HG03097 (cell line): ENCODE measurements around the gene STAG3.
A peak's percentile ranks its signal among the peaks of the same experiment; 100 is the strongest.
"Not testable (repeated sequence)": the region's sequence is repeated elsewhere in the genome, so short reads cannot be mapped to it uniquely, and the experiment has no call there.

Source experiments
- ATAC-seq: cut with Tn5 transposase; IDR thresholded peaks from one replicate; pipeline ENCODE4 v1.9.1; 2021; ENCODE audit not compliant: unreplicated experiment, low FRiP score

Gene STAG3

DNA sequence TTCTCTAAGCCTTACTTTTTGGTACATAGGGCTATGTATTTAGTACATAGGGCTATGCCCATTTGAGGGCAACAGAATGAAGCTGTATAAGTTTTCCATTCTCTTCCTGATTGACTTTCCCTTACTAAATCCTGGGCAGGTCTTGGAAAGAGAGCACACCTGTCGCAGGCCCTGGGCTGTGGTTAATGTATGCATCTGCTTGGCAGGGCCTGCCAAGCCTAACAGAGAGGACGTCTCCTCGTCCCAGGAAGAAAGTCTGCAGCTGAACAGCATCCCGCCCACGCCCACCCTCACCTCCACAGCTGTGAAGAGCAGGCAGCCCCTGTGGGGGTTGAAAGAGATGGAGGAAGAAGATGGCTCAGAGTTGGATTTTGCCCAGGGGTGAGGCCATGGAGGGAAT is 33.1 kb downstream of the STAG3 start:
- ATAC-seq, result no peak

DNA sequence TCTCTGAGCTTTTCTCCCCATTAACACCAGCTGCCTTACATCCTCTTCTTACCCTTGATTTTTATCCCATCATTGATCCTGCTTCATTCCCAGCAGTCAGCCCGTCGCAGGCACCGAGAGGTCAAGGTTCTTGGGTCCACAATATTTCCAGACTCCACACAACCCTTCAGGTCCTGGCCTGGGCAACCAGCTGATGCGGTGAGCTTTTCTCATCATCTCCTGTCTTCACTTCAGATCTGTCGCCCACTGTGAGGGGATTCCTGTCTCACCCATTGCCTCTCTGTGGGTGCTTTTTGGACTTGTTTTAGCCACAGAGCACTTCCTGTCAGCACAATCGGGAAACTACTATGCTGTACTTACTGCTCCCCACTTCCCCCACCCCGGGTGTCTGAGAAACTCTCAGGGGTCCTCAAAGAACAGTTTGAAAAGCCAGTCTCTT is 33.6 kb downstream of the STAG3 start:
- ATAC-seq, result peak; percentile 52

DNA sequence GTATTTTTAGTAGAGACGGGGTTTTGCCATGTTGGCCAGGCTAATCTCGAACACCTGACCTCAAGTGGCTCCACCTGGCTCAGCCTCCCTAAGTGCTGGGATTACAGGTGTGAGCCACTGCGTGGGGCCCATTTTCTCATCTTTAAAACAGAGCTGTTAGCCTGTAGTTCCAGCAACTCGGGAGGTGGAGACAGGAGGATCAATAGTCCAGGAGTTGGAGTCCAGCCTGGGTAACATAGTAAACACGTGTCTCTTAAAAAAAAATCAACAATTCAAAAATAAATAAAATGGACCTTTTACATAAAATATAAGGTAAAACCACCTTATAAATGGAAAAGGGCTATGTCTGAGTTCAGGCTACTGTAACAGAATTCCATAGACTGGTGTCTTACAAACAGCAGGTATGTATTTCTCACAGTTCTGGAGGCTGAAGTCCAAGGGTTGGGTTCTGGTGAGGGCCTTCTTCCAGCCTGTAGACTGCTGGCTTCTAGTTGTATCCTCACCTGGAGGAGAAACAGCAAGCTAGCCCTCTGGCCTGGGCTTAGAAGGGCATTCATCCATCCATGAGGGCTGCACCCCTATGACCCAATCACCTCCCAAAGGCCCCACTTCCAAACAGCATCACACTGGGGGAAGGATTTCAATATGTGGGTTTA is 35.0 kb downstream of the STAG3 start:
- ATAC-seq, result no peak

DNA sequence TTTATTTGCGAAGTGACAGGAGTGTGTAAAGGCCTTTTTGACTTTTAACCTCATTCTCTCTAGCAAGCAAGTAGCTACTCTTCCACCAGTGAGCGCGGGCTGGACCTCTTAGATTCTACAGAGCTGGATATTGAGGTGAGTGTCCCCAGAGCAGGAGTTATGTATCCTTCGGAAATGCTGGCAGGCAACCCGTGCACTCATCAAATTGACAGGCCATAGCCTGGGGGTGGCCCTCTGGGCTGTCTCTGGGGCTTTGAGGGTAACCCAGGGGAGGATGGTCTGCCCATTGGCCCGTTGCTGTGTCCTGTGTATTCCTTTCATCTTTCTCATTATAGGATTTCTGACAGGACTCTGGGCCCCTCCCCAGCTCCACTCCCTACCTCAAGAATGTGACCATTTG is 36.0 kb downstream of the STAG3 start:
- ATAC-seq, result no peak

- not testable (repeated sequence) for ATAC-seq
Observed at GRCh38 chr7:100214356-100214755, 36.6 kb downstream of the STAG3 start.

- ATAC-seq, result no peak
Observed at GRCh38 chr7:100215895-100216294, 38.2 kb downstream of the STAG3 start.

GRCh38 chr7:100217934-100218333 is 40.2 kb downstream of the STAG3 start:
- ATAC-seq, result peak; percentile 5

GRCh38 chr7:100219271-100219737 is 41.6 kb downstream of the STAG3 start:
- ATAC-seq, result no peak

GRCh38 chr7:100219801-100220585 is 42.3 kb downstream of the STAG3 start, which contains the start of gene PVRIG:
Gene PVRIG (plus strand): TSS chr7:100219949. CDS start chr7:100219971, 22 bp downstream.
- ATAC-seq, result not testable (repeated sequence)

DNA sequence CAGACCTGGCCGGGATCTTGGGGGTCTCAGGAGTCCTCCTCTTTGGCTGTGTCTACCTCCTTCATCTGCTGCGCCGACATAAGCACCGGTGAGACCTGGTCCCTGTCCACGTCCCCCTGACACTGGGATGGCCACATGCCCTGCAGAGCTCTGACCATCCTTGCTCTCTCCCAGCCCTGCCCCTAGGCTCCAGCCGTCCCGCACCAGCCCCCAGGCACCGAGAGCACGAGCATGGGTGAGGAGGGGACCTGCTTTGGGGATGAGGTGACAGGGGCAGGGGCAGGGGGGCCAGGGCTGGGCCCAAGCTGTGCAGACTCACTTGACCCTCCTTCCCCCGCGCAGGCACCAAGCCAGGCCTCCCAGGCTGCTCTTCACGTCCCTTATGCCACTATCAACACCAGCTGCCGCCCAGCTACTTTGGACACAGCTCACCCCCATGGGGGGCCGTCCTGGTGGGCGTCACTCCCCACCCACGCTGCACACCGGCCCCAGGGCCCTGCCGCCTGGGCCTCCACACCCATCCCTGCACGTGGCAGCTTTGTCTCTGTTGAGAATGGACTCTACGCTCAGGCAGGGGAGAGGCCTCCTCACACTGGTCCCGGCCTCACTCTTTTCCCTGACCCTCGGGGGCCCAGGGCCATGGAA is 43.0 kb downstream of the STAG3 start:
- no peak for ATAC-seq

DNA sequence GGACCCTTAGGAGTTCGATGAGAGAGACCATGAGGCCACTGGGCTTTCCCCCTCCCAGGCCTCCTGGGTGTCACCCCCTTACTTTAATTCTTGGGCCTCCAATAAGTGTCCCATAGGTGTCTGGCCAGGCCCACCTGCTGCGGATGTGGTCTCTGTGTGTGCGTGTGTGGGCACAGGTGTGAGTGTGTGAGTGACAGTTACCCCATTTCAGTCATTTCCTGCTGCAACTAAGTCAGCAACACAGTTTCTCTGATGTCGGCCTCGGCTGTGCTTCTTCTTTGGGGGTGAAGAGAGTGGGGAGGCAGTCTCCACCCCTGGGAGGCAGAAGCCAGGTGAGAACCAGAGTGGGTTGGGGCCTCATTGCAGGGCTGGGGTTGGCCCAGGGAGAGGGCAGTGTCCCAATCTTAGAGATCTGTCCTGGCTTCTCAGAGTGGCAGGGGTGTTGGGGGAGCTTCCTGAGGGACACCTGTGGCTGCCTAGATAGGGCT is 43.6 kb downstream of the STAG3 start:
- ATAC-seq, result peak; percentile 43

GRCh38 chr7:100221767-100222444 is 44.2 kb downstream of the STAG3 start:
- ATAC-seq, result no peak

DNA sequence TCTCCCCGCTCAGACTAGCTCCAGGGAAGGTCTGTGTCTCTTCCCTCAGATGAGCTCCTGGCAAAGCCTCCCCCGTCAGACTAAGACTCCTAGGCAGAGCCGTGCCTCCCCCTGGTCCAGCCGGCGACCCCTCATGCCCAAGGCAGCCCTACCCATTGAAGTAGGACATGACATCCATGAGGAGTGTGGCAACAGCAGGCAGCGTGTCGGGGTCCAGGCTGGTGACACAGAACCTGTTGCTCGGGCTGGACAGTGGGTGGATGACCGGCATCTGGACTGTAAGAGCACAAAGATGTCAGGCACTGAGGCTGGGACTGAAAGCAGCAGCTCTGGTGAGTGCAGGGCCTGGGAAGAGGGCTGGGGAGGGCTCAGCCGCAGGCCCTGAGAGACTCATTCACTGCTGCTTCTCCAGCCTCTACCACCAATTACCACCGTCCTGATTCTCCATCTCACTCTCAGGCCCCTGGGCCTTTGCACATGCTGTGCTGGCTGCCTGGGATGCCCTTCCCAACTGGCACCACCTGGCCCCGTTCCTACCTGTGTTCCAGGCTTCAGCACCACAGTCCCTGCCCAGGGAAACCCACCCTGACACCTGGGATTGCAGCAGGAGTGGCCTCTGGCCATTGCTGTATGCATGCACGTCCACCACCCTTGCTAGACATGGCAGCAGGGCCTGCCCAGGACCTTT is 44.9 kb downstream of the STAG3 start:
- no peak for ATAC-seq

- not testable (repeated sequence) for ATAC-seq
Observed at GRCh38 chr7:100223376-100223927, 45.7 kb downstream of the STAG3 start.

DNA sequence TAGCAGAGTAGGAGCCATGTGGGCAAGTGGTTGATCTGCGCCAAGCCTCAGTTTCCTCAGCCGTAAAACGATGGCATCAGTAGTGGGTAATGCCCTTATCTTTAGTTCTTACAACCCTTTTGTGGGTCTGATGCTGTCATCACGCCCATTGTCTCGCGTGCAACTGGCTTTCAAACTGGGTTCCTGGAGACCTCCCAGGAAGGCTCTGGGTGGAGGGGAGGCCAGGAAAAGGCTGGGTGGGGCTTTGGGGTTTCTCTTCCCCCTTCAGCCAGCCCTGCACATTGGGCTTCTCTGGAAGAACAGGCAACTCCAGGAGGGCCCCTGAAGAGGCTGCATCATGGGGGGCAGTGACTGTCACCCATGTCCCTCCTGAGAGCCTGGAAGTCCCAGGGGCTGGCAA is 47.2 kb downstream of the STAG3 start:
- not testable (repeated sequence) for ATAC-seq

DNA sequence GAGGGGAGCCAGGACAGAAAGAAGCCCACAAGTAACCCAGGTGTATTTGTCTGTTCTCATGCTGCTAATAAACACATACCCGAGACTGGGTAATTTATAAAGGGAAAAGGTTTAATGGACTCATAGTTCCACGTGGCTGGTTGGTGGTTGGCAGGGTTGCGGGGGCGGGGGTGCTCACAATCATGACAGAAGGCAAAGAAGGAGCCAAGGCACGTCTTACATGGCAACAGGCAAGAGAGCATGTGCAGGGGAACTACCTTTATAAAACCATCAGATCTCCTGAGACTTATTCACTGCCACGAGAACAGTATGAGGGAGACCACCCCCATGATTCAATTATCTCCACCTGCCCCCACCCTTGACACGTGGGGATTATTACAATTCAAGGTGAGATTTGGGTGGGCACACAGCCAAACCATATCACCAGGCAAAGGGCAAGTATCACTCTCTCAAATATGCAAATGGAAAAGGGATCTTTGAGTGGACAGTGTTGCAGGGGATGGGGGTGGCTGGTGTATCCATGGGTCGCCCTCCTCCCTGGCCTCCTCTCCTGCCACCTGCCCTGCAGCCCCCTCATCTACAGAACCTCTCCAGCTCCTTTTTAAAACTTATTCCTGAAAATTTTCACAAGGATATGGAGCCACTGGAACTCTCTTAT is 57.1 kb downstream of the STAG3 start:
- ATAC-seq, result not testable (repeated sequence)

DNA sequence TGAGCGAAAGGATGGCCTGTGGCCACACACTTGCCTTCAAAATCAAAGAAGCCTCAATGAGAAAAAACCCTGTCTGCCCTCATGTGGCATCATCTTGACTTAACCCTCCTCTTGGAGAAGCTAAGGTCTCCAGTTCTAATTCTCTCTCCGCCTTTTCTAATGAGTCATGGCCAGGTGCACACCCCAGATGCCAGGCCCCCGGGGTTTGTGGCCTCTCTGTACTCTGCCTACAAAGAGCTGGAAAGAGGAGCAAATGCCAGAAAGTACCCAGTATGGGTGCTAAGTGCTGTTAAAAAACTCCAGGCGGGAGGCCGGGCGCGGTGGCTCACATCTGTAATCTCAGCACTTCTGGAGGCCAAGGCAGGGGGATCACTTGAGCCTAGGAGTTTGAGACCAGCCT is 62.3 kb downstream of the STAG3 start:
- ATAC-seq, result not testable (repeated sequence)

DNA sequence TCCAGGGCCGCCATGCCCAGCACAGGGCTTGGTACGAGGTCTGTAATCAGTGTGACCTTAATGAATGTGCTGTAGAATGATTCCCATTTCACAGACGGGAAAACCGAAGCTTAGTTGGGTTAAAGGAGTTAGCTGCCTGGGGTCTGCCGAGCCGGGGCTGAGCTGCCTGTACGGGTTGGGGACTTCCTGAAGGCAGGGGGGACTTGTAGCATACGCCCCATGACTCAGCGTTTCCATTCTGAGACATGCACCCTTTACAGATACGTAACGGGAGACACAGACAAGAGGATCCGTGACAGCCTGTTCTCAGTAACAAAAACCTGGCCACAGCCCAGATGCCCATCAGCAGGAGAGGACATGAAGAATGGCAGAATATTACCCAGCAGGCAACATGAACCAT is 65.7 kb downstream of the STAG3 start:
- ATAC-seq, result not testable (repeated sequence)

DNA sequence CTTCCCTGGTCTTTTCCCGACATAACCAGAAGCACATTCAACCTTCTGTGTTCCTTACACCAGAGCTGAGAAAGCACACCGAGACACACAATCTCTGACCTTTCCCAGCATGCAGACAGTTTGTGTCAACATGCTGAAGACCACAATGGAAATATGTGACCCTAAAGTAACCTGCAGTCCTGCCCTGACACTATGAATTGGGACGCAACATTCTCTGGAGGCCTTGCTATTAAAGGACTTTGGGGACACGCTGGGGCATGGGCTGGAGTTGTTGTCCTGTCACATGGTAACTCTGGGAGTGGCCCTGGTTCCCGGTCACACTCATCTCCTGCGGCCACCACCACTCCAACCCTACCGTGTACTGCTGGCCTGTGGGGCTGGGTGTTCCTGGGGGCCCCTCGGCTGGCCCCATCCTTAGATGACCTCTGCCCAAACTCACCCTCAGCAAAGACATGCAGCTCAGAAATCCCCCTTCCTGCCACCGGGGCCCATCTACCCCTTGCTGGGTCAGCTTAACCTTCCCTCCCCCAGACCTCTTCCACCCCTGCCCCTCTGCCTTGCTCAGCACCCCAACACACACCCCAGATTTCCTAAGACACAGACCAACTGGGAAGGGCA is 67.4 kb downstream of the STAG3 start:
- not testable (repeated sequence) for ATAC-seq
